GM12865 (cell line): ENCODE measurements around the gene WNT5A.
A peak's percentile ranks its signal among the peaks of the same experiment; 100 is the strongest.

ENCODE experiments used
- DNase-seq: peaks from one replicate; pipeline ENCODE4 v3.0.0; 2010; ENCODE audit warnings: low read depth
- H3K4me3 ChIP-seq: 2 replicates; pipeline ENCODE4 v1.5.1; 2011; ENCODE audit warnings: mild to moderate bottlenecking, low read depth, low read length, control low read depth
- CTCF ChIP-seq: IDR thresholded peaks from 2 replicates; pipeline ENCODE4 v1.5.1; 2011; ENCODE audit warnings: low read length, control low read depth, low read depth, inconsistent platforms; ENCODE audit not compliant: insufficient read depth; ENCODE audit errors: missing control alignments

WNT5A gene

GRCh38 chr3:55516392-55517030 lies 29.4 kb upstream of the WNT5A start:
- peak; percentile 22 for DNase-seq
- no peak overlapping the region for H3K4me3 ChIP-seq
- no peak for TF ChIP-seq CTCF

GRCh38 chr3:55515550-55516246 lies 28.6 kb upstream of the WNT5A start:
- no peak overlapping the region for H3K4me3 ChIP-seq
- TF ChIP-seq CTCF = no peak
- no peak for DNase-seq

- DNase-seq = no peak
- no peak overlapping the region for H3K4me3 ChIP-seq
- TF ChIP-seq CTCF = no peak
Observed at GRCh38 chr3:55514962-55515361, 27.9 kb upstream of the WNT5A start.

GRCh38 chr3:55512571-55513343 lies 25.7 kb upstream of the WNT5A start:
- no peak for DNase-seq
- H3K4me3 ChIP-seq = no peak overlapping the region
- TF ChIP-seq CTCF = no peak

GRCh38 chr3:55511895-55512570 lies 24.9 kb upstream of the WNT5A start:
- H3K4me3 ChIP-seq = no peak overlapping the region
- TF ChIP-seq CTCF = no peak
- no peak for DNase-seq

GRCh38 chr3:55508335-55508734 lies 21.2 kb upstream of the WNT5A start:
- H3K4me3 ChIP-seq = no peak overlapping the region
- DNase-seq = no peak
- no peak for TF ChIP-seq CTCF
